ENCODE results near the gene CREM. TPM values are rescaled to one million over a fixed set of nuclear protein-coding genes. Genes with fewer than 3 reads are reported as not detected.

Gene CREM
- total RNA-seq, 2 experiments from 2014 or later: 65.7 to 67.0 TPM

DNA sequence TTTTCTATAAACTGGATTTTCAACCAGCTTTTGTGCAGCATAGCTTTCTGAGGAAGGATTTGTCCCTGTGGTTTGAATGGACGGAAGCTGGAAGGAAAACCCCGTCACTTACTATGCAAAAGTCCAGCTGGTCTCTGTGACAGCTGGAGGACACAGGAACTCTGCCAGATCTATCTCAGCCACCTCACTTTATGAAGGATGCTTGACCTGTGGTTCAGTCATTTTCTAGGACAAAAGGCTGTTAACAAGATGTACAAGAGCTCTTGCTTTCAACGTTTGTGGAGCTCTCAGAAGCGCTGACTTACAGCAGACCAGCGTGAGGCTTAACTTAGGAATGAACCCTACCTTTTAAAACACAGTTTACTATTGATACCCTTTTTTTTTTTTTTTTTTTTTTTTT lies 90.8 kb downstream of the CREM start:
- no peak overlapping the region for H3K4me3 ChIP-seq (ENCODE audit: low read length)
- no peaks in the 10 kb centered on the region for H3K27me3 ChIP-seq (ENCODE audit: control insufficient read depth in 1 of 2, insufficient read depth in 2 of 2, low read length in 2 of 2)
- H3K27me3 Mint-ChIP-seq: peaks cover 12% of the 10 kb centered on the region
- H3K4me3 Mint-ChIP-seq: no peak overlapping the region
- CTCF ChIA-PET: interaction anchor here (1.0 to 4.7 kb wide), 8 partner anchors 10 to 222 kb away, joined by 4 to 30 read pairs (median 6); partner anchors contain the start of gene CREM
- no peaks in the 10 kb centered on the region for H3K36me3 ChIP-seq (ENCODE audit: insufficient read depth, low read length)
- no peaks in the 10 kb centered on the region for H3K9me3 Mint-ChIP-seq
- intact Hi-C loops (cut with DNase I, micrococcal nuclease): loop anchor here in 1 of 2 experiments (2.0 to 10.0 kb wide), 2 partner anchors 223 to 563 kb away; no protein-coding TSS in a partner anchor
- POLR2A ChIA-PET: interaction anchor here (1.2 kb wide), 1 partner anchor 22 kb away, joined by 3 read pairs; no protein-coding TSS in a partner anchor
- DNase-seq (no peak), ATAC-seq (ENCODE audit: poor library complexity) (no peak)
- H3K36me3 Mint-ChIP-seq (ENCODE audit: low read depth): no peaks in the 10 kb centered on the region
- H3K27ac Mint-ChIP-seq: no peak overlapping the region
- no peak overlapping the region for H3K27ac ChIP-seq (ENCODE audit: low read depth in 1 of 2, low read length in 2 of 2)
- no peaks in the 10 kb centered on the region for H3K9me3 ChIP-seq (ENCODE audit: control insufficient read depth in 1 of 2, insufficient read depth in 1 of 2, low read length in 2 of 2)
- TF ChIP-seq, protein P1, sequence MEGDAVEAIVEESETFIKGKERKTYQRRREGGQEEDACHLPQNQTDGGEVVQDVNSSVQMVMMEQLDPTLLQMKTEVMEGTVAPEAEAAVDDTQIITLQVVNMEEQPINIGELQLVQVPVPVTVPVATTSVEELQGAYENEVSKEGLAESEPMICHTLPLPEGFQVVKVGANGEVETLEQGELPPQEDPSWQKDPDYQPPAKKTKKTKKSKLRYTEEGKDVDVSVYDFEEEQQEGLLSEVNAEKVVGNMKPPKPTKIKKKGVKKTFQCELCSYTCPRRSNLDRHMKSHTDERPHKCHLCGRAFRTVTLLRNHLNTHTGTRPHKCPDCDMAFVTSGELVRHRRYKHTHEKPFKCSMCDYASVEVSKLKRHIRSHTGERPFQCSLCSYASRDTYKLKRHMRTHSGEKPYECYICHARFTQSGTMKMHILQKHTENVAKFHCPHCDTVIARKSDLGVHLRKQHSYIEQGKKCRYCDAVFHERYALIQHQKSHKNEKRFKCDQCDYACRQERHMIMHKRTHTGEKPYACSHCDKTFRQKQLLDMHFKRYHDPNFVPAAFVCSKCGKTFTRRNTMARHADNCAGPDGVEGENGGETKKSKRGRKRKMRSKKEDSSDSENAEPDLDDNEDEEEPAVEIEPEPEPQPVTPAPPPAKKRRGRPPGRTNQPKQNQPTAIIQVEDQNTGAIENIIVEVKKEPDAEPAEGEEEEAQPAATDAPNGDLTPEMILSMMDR (IDR thresholded peaks at IDR 0.05): no peak
- H3K4me1 Mint-ChIP-seq (ENCODE audit: low read depth): peaks cover 7% of the 10 kb centered on the region
- peaks cover 3% of the 10 kb centered on the region for H3K4me1 ChIP-seq (ENCODE audit: insufficient read depth, low read length)

GRCh38 chr10:35218339-35218955 lies 91.8 kb downstream of the CREM start:
- no peaks in the 10 kb centered on the region for H3K27me3 ChIP-seq (ENCODE audit: control insufficient read depth in 1 of 2, insufficient read depth in 2 of 2, low read length in 2 of 2)
- peaks cover 3% of the 10 kb centered on the region for H3K4me1 ChIP-seq (ENCODE audit: insufficient read depth, low read length)
- TF ChIP-seq, protein P1 (IDR thresholded peaks at IDR 0.05): peak; percentile 94
- Mint-ChIP-seq H3K27me3 (peaks cover 12% of the 10 kb centered on the region), H3K9me3 (no peaks in the 10 kb centered on the region), H3K27ac (no peak overlapping the region), H3K36me3 (ENCODE audit: low read depth) (no peaks in the 10 kb centered on the region), H3K4me1 (ENCODE audit: low read depth) (peaks cover 7% of the 10 kb centered on the region), H3K4me3 (no peak overlapping the region)
- H3K27ac ChIP-seq (ENCODE audit: low read depth in 1 of 2, low read length in 2 of 2): no peak overlapping the region
- no peaks in the 10 kb centered on the region for H3K36me3 ChIP-seq (ENCODE audit: insufficient read depth, low read length)
- no peaks in the 10 kb centered on the region for H3K9me3 ChIP-seq (ENCODE audit: control insufficient read depth in 1 of 2, insufficient read depth in 1 of 2, low read length in 2 of 2)
- intact Hi-C loops (cut with DNase I, micrococcal nuclease): loop anchor here (1.0 to 10.0 kb wide), 5 partner anchors 23 to 564 kb away; no protein-coding TSS in a partner anchor
- CTCF ChIA-PET: interaction anchor here (0.6 to 4.7 kb wide), 11 partner anchors 11 to 296 kb away, joined by 3 to 30 read pairs (median 5); partner anchors contain the start of gene CREM
- ATAC-seq (ENCODE audit: poor library complexity) (peak; percentile 90), DNase-seq (peak; percentile 61 to 92 (median 80))
- no peak overlapping the region for H3K4me3 ChIP-seq (ENCODE audit: low read length)
- POLR2A ChIA-PET: interaction anchor here (1.2 to 2.6 kb wide), 2 partner anchors 23 to 92 kb away, joined by 3 to 9 read pairs; partner anchors contain the start of gene CREM

DNA sequence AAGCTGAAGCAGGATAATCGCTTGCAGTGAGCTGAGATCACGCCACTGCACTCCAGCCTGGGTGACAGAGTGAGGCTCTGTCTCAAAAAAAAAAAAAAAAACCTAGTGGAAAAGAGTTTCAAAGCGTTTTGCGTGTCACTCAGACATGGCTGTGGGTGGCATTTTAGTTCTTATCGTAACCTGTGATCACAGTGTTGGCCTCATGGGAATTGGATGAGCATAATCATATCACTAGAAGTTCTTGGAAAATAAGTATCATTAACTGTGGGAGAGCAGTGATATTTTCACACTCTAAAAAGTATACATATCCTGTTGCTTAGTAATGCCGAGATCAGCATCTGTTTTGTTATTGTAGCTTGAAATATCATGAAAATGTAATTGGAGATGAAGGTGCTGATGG lies 92.6 kb downstream of the CREM start:
- peak in 3 of 14 experiments; percentile 7 to 33 (median 8) for DNase-seq
- Mint-ChIP-seq H3K4me3 (no peak overlapping the region), H3K9me3 (no peaks in the 10 kb centered on the region), H3K27ac (no peak overlapping the region), H3K4me1 (ENCODE audit: low read depth) (peaks cover 7% of the 10 kb centered on the region), H3K27me3 (peaks cover 12% of the 10 kb centered on the region), H3K36me3 (ENCODE audit: low read depth) (no peaks in the 10 kb centered on the region)
- POLR2A ChIA-PET: interaction anchor here (1.1 to 2.6 kb wide), 2 partner anchors 23 to 93 kb away, joined by 3 to 9 read pairs; partner anchors contain the start of gene CREM
- intact Hi-C loops (cut with DNase I, micrococcal nuclease): loop anchor here in 1 of 2 experiments (10.0 kb wide), 1 partner anchor 564 kb away; no protein-coding TSS in a partner anchor
- no peak for ATAC-seq (ENCODE audit: poor library complexity)
- peaks cover 0 to 3% of the 10 kb centered on the region in 2 experiments for H3K9me3 ChIP-seq (ENCODE audit: control insufficient read depth in 1 of 2, insufficient read depth in 1 of 2, low read length in 2 of 2)
- peaks cover 3% of the 10 kb centered on the region for H3K4me1 ChIP-seq (ENCODE audit: insufficient read depth, low read length)
- CTCF ChIA-PET: interaction anchor here (0.7 to 4.7 kb wide), 6 partner anchors 20 to 225 kb away, joined by 3 to 30 read pairs (median 4); no protein-coding TSS in a partner anchor
- TF ChIP-seq, protein P1 (IDR thresholded peaks at IDR 0.05): no peak
- no peak overlapping the region for H3K27ac ChIP-seq (ENCODE audit: low read depth in 1 of 2, low read length in 2 of 2)
- H3K36me3 ChIP-seq (ENCODE audit: insufficient read depth, low read length): no peaks in the 10 kb centered on the region
- no peaks in the 10 kb centered on the region for H3K27me3 ChIP-seq (ENCODE audit: control insufficient read depth in 1 of 2, insufficient read depth in 2 of 2, low read length in 2 of 2)
- no peak overlapping the region for H3K4me3 ChIP-seq (ENCODE audit: low read length)
